Endodermal cell (in vitro differentiated cells): Measurements from ENCODE around the gene MRPL14. TPM values are rescaled to one million over a fixed set of nuclear protein-coding genes. Genes with fewer than 3 reads are reported as not detected.

Source experiments
- DNase-seq: peaks from one replicate; pipeline ENCODE4 v3.0.0-alpha.2; 2017
- H3K27ac ChIP-seq: 2 replicates; pipeline ENCODE4 v1.5.1; 2013; ENCODE audit warnings: mild to moderate bottlenecking, low read depth, low read length, moderate library complexity
- H3K27me3 ChIP-seq: 2 replicates; pipeline ENCODE4 v1.6.1; 2013; ENCODE audit warnings: mild to moderate bottlenecking, low read length, moderate library complexity; ENCODE audit not compliant: insufficient read depth, control insufficient read depth, poor library complexity, severe bottlenecking
- H3K36me3 ChIP-seq: 2 replicates; pipeline ENCODE4 v1.7.0; 2013; ENCODE audit warnings: mild to moderate bottlenecking, low read length, moderate library complexity; ENCODE audit not compliant: control insufficient read depth, insufficient read depth
- H3K4me1 ChIP-seq: one replicate; pipeline ENCODE4 v1.7.0; 2013; ENCODE audit warnings: low read length; ENCODE audit not compliant: control insufficient read depth, insufficient read depth
- H3K4me3 ChIP-seq: 2 replicates; pipeline ENCODE4 v1.5.1; 2013; ENCODE audit warnings: mild to moderate bottlenecking, low read length, moderate library complexity
- H3K9ac ChIP-seq: 2 replicates; pipeline ENCODE4 v1.6.1; 2013; ENCODE audit warnings: mild to moderate bottlenecking, low read length, moderate library complexity; ENCODE audit not compliant: poor library complexity, severe bottlenecking; ENCODE audit errors: extremely low read depth
- H3K9me3 ChIP-seq: 2 replicates; pipeline ENCODE4 v1.6.1; 2013; ENCODE audit warnings: mild to moderate bottlenecking, low read length, moderate library complexity; ENCODE audit not compliant: control insufficient read depth
- H3K27ac Mint-ChIP-seq: 2 replicates; pipeline ENCODE4 v1.8.0; 2020; ENCODE audit warnings: mixed read lengths
- H3K27me3 Mint-ChIP-seq: 2 replicates; pipeline ENCODE4 v1.8.0; 2021; ENCODE audit warnings: mild to moderate bottlenecking, mixed read lengths; ENCODE audit not compliant: insufficient read depth
- H3K36me3 Mint-ChIP-seq: 2 replicates; pipeline ENCODE4 v1.8.0; 2020; ENCODE audit warnings: low read depth, mixed read lengths
- H3K4me1 Mint-ChIP-seq: 2 replicates; pipeline ENCODE4 v1.8.0; 2020; ENCODE audit warnings: mixed read lengths
- H3K4me3 Mint-ChIP-seq: 2 replicates; pipeline ENCODE4 v1.8.0; 2020; ENCODE audit warnings: mild to moderate bottlenecking, moderate library complexity, mixed read lengths
- H3K9me3 Mint-ChIP-seq: 2 replicates; pipeline ENCODE4 v1.8.0; 2020; ENCODE audit warnings: mild to moderate bottlenecking, mixed read lengths
- WGBS, 2 experiments: methylation state at CpG; one replicate each; pipeline versions ENCODE4 v1.1.5 to v1.1.7; 2013; ENCODE audit warnings: missing lambda C conversion rate in 2 of 2, mixed read lengths in 1 of 2; ENCODE audit not compliant: insufficient coverage in 1 of 2, insufficient read length in 1 of 2; 5-methylcytosine and 5-hydroxymethylcytosine counted together
- total RNA-seq, 2 donors: library from RNA; stranded (reverse); fragmentation: NEBNext Ultra II Directional in 1 of 2; extraction: Animal tissue kit (Norgen Biotek cat#: 25700) in 1 of 2; gene quantifications; 2 replicates in 1 of 2; 3 replicates in 1 of 2; pipeline ENCODE4 v1.2.1, GENCODE V29; 2021
- TF ChIP-seq, protein P1 (sequence below): fragments of 200-600 bp; sonication (generic); conservative IDR thresholded peaks from 2 replicates; pipeline ENCODE4 v1.5.0; 2021; ENCODE audit warnings: antibody characterized with exemption, mild to moderate bottlenecking

Gene MRPL14
- total RNA-seq, 2 donors from 2014 or later: 66.5 to 69.6 TPM

DNA sequence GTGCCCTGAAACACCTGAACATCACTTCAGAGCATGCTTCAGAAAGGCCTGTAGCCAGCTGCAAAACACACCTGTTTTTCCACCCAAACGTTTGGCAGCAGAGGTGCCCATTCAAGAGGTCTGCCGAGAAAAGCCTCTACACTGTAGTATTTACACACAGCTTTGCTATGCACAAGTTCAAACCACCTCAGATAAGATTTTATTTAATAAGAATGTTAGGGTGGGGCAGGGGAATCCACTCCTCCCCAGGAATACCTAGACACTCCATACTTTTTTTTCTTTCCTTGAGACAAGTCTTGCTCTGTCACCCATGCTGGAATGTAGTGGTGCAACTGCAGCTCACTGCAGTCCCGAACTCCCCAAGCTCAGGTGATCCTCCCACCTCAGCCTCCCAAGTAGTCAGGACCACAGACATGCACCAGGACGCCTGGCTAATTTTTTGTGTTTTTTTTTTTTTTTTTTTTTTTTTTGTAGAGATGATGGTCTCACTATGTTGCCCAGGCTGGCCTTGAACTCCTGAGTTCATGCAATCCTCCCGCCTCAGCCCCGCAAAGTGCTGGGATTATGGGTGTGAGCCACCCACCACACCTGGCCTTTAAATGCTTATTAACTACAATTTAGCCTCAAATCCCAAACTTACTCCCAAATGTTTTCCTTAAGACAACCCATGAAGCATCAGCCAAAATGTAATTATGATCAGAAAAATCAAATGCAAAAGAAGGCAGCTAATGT lies 9.7 kb downstream of the MRPL14 start:
- Histone ChIP-seq H3K9ac (no peak overlapping the region), H3K4me3 (no peak overlapping the region), H3K27ac (no peak overlapping the region), H3K4me1 (no peaks in the 10 kb centered on the region), H3K27me3 (no peaks in the 10 kb centered on the region), H3K9me3 (no peaks in the 10 kb centered on the region), H3K36me3 (peaks cover 43% of the 10 kb centered on the region)
- DNase-seq: no peak
- no peaks in the 10 kb centered on the region for H3K9me3 Mint-ChIP-seq
- peaks cover 32% of the 10 kb centered on the region for H3K36me3 Mint-ChIP-seq
- 90 to 91% methylated on average over 2 to 6 of the region's 6 CpGs for WGBS, 2 experiments
- peaks cover 34% of the 10 kb centered on the region for H3K4me1 Mint-ChIP-seq
- no peaks in the 10 kb centered on the region for H3K27me3 Mint-ChIP-seq
- TF ChIP-seq, protein P1, sequence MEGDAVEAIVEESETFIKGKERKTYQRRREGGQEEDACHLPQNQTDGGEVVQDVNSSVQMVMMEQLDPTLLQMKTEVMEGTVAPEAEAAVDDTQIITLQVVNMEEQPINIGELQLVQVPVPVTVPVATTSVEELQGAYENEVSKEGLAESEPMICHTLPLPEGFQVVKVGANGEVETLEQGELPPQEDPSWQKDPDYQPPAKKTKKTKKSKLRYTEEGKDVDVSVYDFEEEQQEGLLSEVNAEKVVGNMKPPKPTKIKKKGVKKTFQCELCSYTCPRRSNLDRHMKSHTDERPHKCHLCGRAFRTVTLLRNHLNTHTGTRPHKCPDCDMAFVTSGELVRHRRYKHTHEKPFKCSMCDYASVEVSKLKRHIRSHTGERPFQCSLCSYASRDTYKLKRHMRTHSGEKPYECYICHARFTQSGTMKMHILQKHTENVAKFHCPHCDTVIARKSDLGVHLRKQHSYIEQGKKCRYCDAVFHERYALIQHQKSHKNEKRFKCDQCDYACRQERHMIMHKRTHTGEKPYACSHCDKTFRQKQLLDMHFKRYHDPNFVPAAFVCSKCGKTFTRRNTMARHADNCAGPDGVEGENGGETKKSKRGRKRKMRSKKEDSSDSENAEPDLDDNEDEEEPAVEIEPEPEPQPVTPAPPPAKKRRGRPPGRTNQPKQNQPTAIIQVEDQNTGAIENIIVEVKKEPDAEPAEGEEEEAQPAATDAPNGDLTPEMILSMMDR: no peak
- H3K4me3 Mint-ChIP-seq: no peak overlapping the region
- H3K27ac Mint-ChIP-seq: peak overlapping the region; percentile 46

DNA sequence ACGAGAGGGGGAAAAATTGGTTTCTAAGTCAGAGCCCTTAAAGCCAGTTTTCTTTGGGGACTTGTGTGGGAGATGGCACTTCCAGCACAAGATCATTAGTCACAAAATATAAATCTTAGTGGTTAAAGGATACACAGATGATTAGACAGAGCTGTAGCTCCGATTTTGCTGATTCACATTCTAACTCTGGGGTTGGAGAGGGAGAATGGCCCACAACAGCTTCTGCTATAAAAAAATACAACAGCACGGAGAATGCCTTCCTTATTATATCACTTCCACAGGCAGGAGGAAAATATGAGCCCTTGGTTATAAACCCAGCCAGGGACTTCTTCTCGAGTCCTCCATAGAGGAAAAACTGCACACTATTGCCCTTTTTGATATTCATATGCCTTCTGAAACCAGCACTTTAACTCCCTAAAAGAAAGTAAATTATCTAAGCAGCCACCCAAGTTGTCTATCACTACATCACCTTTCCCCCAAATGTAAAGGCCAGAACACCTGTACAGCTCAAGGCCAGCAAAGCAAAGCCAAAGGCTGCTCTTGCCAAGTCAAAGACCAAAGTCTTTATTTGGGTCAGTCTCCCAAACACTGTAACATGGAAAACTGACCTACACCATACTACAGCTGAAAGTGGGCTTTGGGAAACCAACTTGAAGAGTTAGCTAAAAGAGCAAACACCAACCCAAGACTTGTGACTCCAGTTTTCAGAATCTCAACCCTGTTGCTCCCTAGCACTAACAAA lies 10.4 kb downstream of the MRPL14 start:
- DNase-seq: no peak
- TF ChIP-seq, protein P1: no peak
- 85 to 97% methylated on average over 4 of the region's 4 CpGs for WGBS, 2 experiments
- peak overlapping the region; percentile 53 for H3K27ac Mint-ChIP-seq
- H3K9ac ChIP-seq: no peak overlapping the region
- H3K27ac ChIP-seq: no peak overlapping the region
- H3K9me3 ChIP-seq: no peaks in the 10 kb centered on the region
- no peaks in the 10 kb centered on the region for H3K4me1 ChIP-seq
- H3K4me3 ChIP-seq: no peak overlapping the region
- H3K27me3 Mint-ChIP-seq: no peaks in the 10 kb centered on the region
- H3K4me1 Mint-ChIP-seq: peaks cover 29% of the 10 kb centered on the region
- no peaks in the 10 kb centered on the region for H3K27me3 ChIP-seq
- H3K9me3 Mint-ChIP-seq: no peaks in the 10 kb centered on the region
- peaks cover 51% of the 10 kb centered on the region for H3K36me3 ChIP-seq
- H3K4me3 Mint-ChIP-seq: no peak overlapping the region
- peaks cover 38% of the 10 kb centered on the region for H3K36me3 Mint-ChIP-seq

DNA sequence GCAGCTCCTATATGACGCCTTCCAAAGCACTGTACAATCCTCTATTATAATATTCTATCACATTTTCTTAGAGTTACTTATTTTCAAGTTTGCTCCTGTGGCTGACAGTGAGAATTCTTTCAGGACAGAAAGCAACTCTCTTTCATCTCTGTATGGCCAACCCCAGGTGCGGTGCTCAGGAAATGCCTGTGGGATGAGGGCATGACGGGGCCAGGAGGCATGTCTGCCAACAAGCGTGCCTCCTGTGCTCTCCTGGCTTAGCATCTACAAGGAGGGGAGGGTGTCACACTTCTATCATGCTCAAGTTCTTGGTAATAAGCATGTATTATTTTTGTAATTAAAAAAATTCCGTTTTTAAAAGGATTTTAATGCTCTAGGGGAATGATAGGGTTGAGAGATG lies 11.4 kb downstream of the MRPL14 start:
- Histone ChIP-seq H3K27me3 (no peaks in the 10 kb centered on the region), H3K27ac (no peak overlapping the region), H3K9ac (no peak overlapping the region), H3K4me3 (no peak overlapping the region), H3K36me3 (peaks cover 60% of the 10 kb centered on the region), H3K4me1 (no peaks in the 10 kb centered on the region), H3K9me3 (no peaks in the 10 kb centered on the region)
- Mint-ChIP-seq H3K27ac (peak overlapping the region; percentile 1), H3K4me1 (peaks cover 22% of the 10 kb centered on the region), H3K36me3 (peaks cover 48% of the 10 kb centered on the region), H3K4me3 (no peak overlapping the region), H3K9me3 (no peaks in the 10 kb centered on the region), H3K27me3 (no peaks in the 10 kb centered on the region)
- DNase-seq: no peak
- 85 to 94% methylated on average over 2 to 5 of the region's 5 CpGs for WGBS, 2 experiments
- TF ChIP-seq, protein P1: no peak
